ENCODE results near the gene PNCK. TPM values are rescaled to one million over a fixed set of nuclear protein-coding genes. Genes with fewer than 3 reads are reported as not detected.

The PNCK gene
- total RNA-seq, 1 experiment from 2014 or later = 26.8 TPM

DNA sequence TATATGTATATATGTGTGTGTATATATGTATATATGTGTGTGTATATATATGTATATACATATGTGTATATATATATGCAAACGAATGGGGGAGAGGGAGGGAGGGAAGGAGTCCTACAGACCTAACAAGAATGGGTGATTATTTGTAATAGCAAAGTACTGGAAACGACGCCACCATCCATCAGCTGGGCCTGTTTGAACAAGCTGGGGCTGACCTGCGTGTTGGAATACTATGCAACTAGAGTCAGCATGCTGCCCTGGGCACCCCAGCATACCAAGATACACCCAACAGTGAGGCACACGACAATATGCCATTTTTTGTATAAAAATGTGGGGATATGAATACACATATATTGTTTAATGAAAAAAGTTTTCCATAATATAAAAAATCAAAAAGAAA, 53.0 kb downstream of the PNCK start:
- Histone ChIP-seq H2BK5ac (ENCODE audit: insufficient read length, low read length) (no peak overlapping the region), H3K27me3 (ENCODE audit: insufficient read depth, low read length) (no peaks in the 10 kb centered on the region), H3K23me2 (ENCODE audit: insufficient read length, low read depth, low read length, poor library complexity, severe bottlenecking) (no peaks in the 10 kb centered on the region), H3K4me2 (ENCODE audit: insufficient read depth, insufficient read length, low read length) (no peak overlapping the region), H3K4me1 (ENCODE audit: insufficient read depth, low read length) (no peaks in the 10 kb centered on the region), H2AFZ (ENCODE audit: low read length) (no peak overlapping the region), H2BK12ac (ENCODE audit: insufficient read length, low read depth, low read length) (no peak overlapping the region), H2AK5ac (ENCODE audit: insufficient read length, low read length) (no peak overlapping the region), H2BK20ac (ENCODE audit: low read depth, low read length, poor library complexity, severe bottlenecking) (no peak overlapping the region), H3K27ac (ENCODE audit: insufficient read length, low read depth, low read length) (no peak overlapping the region), H4K91ac (ENCODE audit: insufficient read length, low read depth, low read length) (no peak overlapping the region), H3K9ac (ENCODE audit: extremely low read depth, insufficient read length, low read length) (no peak overlapping the region), H4K5ac (ENCODE audit: insufficient read length, low read depth, low read length) (no peak overlapping the region), H4K8ac (replicated peaks; ENCODE audit: insufficient read length, low read depth, low read length) (no peak overlapping the region), H2BK15ac (ENCODE audit: low read depth, low read length) (no peak overlapping the region), H3K14ac (ENCODE audit: insufficient read depth, low read length) (no peak overlapping the region), H3K9me3 (ENCODE audit: control insufficient read depth, low read depth, low read length) (peaks cover 26% of the 10 kb centered on the region), H2BK120ac (ENCODE audit: low read depth, low read length, poor library complexity, severe bottlenecking) (no peak overlapping the region), H3K79me1 (ENCODE audit: insufficient read depth, low read depth, low read length, poor library complexity, severe bottlenecking) (no peaks in the 10 kb centered on the region), H3K56ac (ENCODE audit: insufficient read length, low read depth, low read length) (no peak overlapping the region), H4K20me1 (ENCODE audit: control insufficient read depth, insufficient read depth, insufficient read length) (no peaks in the 10 kb centered on the region), H3K18ac (ENCODE audit: insufficient read length, low read depth, low read length) (no peak overlapping the region), H3K23ac (ENCODE audit: insufficient read length, low read depth, low read length) (no peak overlapping the region), H3T11ph (ENCODE audit: low read length) (no peak overlapping the region), H3K79me2 (ENCODE audit: insufficient read depth, low read length) (no peaks in the 10 kb centered on the region), H3K4ac (ENCODE audit: low read depth, low read length) (no peak overlapping the region)
- no peak for DNase-seq
- Mint-ChIP-seq H3K36me3 (ENCODE audit: insufficient read depth in 1 of 3, low read depth in 3 of 3) (peaks cover 0 to 7% (median 0%) of the 10 kb centered on the region in 3 experiments; a peak in 3 of 7 replicates), H3K27ac (no peak overlapping the region), H3K4me3 (no peak overlapping the region), H3K9me3 (peaks cover 68 to 72% of the 10 kb centered on the region in 2 experiments), H3K27me3 (ENCODE audit: low read depth) (peaks cover 51% of the 10 kb centered on the region), H3K4me1 (no peaks in the 10 kb centered on the region)
- TF ChIP-seq, protein P1, sequence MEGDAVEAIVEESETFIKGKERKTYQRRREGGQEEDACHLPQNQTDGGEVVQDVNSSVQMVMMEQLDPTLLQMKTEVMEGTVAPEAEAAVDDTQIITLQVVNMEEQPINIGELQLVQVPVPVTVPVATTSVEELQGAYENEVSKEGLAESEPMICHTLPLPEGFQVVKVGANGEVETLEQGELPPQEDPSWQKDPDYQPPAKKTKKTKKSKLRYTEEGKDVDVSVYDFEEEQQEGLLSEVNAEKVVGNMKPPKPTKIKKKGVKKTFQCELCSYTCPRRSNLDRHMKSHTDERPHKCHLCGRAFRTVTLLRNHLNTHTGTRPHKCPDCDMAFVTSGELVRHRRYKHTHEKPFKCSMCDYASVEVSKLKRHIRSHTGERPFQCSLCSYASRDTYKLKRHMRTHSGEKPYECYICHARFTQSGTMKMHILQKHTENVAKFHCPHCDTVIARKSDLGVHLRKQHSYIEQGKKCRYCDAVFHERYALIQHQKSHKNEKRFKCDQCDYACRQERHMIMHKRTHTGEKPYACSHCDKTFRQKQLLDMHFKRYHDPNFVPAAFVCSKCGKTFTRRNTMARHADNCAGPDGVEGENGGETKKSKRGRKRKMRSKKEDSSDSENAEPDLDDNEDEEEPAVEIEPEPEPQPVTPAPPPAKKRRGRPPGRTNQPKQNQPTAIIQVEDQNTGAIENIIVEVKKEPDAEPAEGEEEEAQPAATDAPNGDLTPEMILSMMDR (conservative IDR thresholded peaks at IDR 0.05) = no peak
- no CpG with 5 or more reads among the region's 5 CpGs for WGBS (ENCODE audit: extremely low coverage, insufficient read length, low lambda C conversion rate)

Other genes with a start within 250 kb of the PNCK start
- 1.1 and 1.3 TPM in 2 replicates for gene TREX2, start 227.8 kb downstream of the PNCK start, total RNA-seq (2021)
- 43.1 and 45.3 TPM in 2 replicates for gene HAUS7, start 203.2 kb downstream of the PNCK start, total RNA-seq (2021)
- 1.2 and 1.5 TPM in 2 replicates for gene BGN, start 178.8 kb downstream of the PNCK start, total RNA-seq (2021)
- 0.35 TPM in 2 replicates for gene ATP2B3, start 156.2 kb downstream of the PNCK start, total RNA-seq (2021)
- 16.1 and 18.4 TPM in 2 replicates for gene CCNQ, start 74.7 kb downstream of the PNCK start, total RNA-seq (2021)
- gene DUSP9, start 26.6 kb downstream of the PNCK start, total RNA-seq (2021) = 2.3 and 2.4 TPM in 2 replicates
- 229 and 231 TPM in 2 replicates for gene SLC6A8, start 14.1 kb upstream of the PNCK start, total RNA-seq (2021)
- 138 and 140 TPM in 2 replicates for gene BCAP31, start 50.6 kb upstream of the PNCK start, total RNA-seq (2021)
- 10.2 and 11.1 TPM in 2 replicates for gene ABCD1, start 51.0 kb upstream of the PNCK start, total RNA-seq (2021)
- gene PLXNB3, start 90.4 kb upstream of the PNCK start, total RNA-seq (2021) = 1.8 and 1.9 TPM in 2 replicates
- gene SRPK3, start 107.2 kb upstream of the PNCK start, total RNA-seq (2021) = not detected in 2 replicates
- gene IDH3G, start 120.6 kb upstream of the PNCK start, total RNA-seq (2021) = 43.2 and 47.1 TPM in 2 replicates
- 179 and 193 TPM in 2 replicates for gene SSR4, start 120.9 kb upstream of the PNCK start, total RNA-seq (2021)
- gene PDZD4, start 156.7 kb upstream of the PNCK start, total RNA-seq (2021) = 110 and 118 TPM in 2 replicates
- 19.9 and 22.7 TPM in 2 replicates for gene L1CAM, start 212.4 kb upstream of the PNCK start, total RNA-seq (2021)
- gene AVPR2, start 230.9 kb upstream of the PNCK start, total RNA-seq (2021) = not detected in 2 replicates